GF-D8 (cell line): ENCODE measurements around the gene POLR3GL.
"Not testable (repeated sequence)": the region's sequence is repeated elsewhere in the genome, so short reads cannot be mapped to it uniquely, and the experiment has no call there.

Source experiments
- DNase-seq: peaks from one replicate; lab custom pipeline; 2025; lab: John Stamatoyannopoulos, UW

POLR3GL gene

GRCh38 chr1:145964328-145965118 is at the start of gene POLR3GL, which contains the start of gene ANKRD34A:
Gene POLR3GL, plus strand, starts transcription at chr1:145964690. Its CDS starts 10,176 bp downstream, at chr1:145974866.
Gene ANKRD34A, minus strand, starts transcription at chr1:145964575. Its CDS starts 2,816 bp downstream, at chr1:145961759.
- DNase-seq = peak; percentile 83

- no peak for DNase-seq
Measured at GRCh38 chr1:145916745-145917144, 47.7 kb upstream of the POLR3GL start.

GRCh38 chr1:145917595-145917994 is 46.9 kb upstream of the POLR3GL start:
- DNase-seq = no peak

- peak; percentile 79 for DNase-seq
Measured at GRCh38 chr1:145918144-145918991, 46.1 kb upstream of the POLR3GL start, which contains the start of gene PEX11B. Gene PEX11B, minus strand, starts transcription at chr1:145918717. Its CDS starts 29 bp downstream, at chr1:145918688.

- peak; percentile 0 for DNase-seq
Measured at GRCh38 chr1:145918992-145919939, 45.2 kb upstream of the POLR3GL start.

GRCh38 chr1:145920297-145920696 is 44.2 kb upstream of the POLR3GL start:
- not testable (repeated sequence) for DNase-seq

GRCh38 chr1:145922266-145922665 is 42.2 kb upstream of the POLR3GL start:
- peak; percentile 44 for DNase-seq

- DNase-seq = no peak
Measured at GRCh38 chr1:145926686-145927062, 37.8 kb upstream of the POLR3GL start.

- peak; percentile 96 for DNase-seq
Measured at GRCh38 chr1:145927063-145927886, 37.2 kb upstream of the POLR3GL start, which contains the start of gene RBM8A. Gene RBM8A, minus strand, starts transcription at chr1:145927484. Its CDS starts 58 bp downstream, at chr1:145927426.

GRCh38 chr1:145927916-145928643 is 36.4 kb upstream of the POLR3GL start:
- no peak for DNase-seq

- peak; percentile 46 for DNase-seq
Measured at GRCh38 chr1:145932522-145933009, 31.9 kb upstream of the POLR3GL start.

- no peak for DNase-seq
Measured at GRCh38 chr1:145935708-145936107, 28.8 kb upstream of the POLR3GL start.

- no peak for DNase-seq
Measured at GRCh38 chr1:145936247-145936646, 28.2 kb upstream of the POLR3GL start.

GRCh38 chr1:145937436-145937835 is 27.1 kb upstream of the POLR3GL start:
- no peak for DNase-seq

- DNase-seq = no peak
Measured at GRCh38 chr1:145942405-145942804, 22.1 kb upstream of the POLR3GL start.

GRCh38 chr1:145942871-145943270 is 21.6 kb upstream of the POLR3GL start:
- DNase-seq = no peak

GRCh38 chr1:145944532-145944931 is 20.0 kb upstream of the POLR3GL start:
- DNase-seq = no peak

GRCh38 chr1:145946477-145946986 is 18.0 kb upstream of the POLR3GL start:
- no peak for DNase-seq

- DNase-seq = no peak
Measured at GRCh38 chr1:145947551-145947950, 16.9 kb upstream of the POLR3GL start.
